T-helper 1 cell (primary cell): ENCODE results near the gene OLA1.

Experiments
- DNase-seq, 5 donors: peaks; one replicate each; pipeline ENCODE4 v3.0.0-alpha.2; 2012 to 2020

Gene OLA1

GRCh38 chr2:174026122-174026845 lies 222.0 kb downstream of the OLA1 start:
- DNase-seq, result no peak

GRCh38 chr2:174025271-174026121 lies 222.8 kb downstream of the OLA1 start:
- no peak for DNase-seq

- DNase-seq, result no peak
Observed at GRCh38 chr2:174024524-174025270, 223.6 kb downstream of the OLA1 start.

- DNase-seq, result peak in 1 of 5 donors; percentile 24
Observed at GRCh38 chr2:174023591-174024523, 224.5 kb downstream of the OLA1 start.
